ENCODE measurements around the gene H6PD. TPM values are rescaled to one million over a fixed set of nuclear protein-coding genes. Genes with fewer than 3 reads are reported as not detected.

Gene H6PD
- total and polyA plus RNA-seq, 8 donors = 3.2 to 54.3 (median 22.7) TPM

DNA sequence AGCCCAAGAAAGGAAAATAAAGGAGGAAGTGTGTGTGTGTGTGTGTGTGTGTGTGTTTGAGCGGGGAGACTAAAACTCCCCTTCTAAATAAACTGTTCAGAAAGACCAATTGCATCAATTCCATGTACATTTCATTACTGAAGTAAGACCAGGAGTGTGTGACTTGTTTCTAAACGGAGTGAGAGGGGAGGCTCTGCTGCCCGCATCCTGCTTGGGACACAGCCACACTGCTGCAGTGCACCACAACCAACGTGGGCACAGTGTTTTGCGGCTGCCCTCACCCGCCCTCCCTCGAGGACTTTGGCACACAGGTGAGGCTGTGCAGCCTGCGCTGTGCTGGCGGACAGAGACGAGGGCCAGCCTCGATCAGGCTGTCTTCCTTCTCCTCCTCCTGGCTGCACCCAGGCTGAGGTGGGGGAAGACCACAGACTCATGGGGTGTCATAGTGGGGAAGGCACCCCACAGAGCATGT, 31.0 kb upstream of the H6PD start:
- Histone ChIP-seq H3K4me1 (peaks cover 18 to 27% (median 24%) of the 10 kb centered on the region in 4 donors), H3K27ac (no peak overlapping the region), H3K36me3 (no peaks in the 10 kb centered on the region), H3K9me3 (no peaks in the 10 kb centered on the region), H3K4me3 (no peak overlapping the region), H3K27me3 (peaks cover 5 to 98% (median 55%) of the 10 kb centered on the region in 3 donors)
- TF ChIP-seq EP300 (IDR thresholded peaks at IDR 0.05) (no peak), POLR2AphosphoS5 (IDR thresholded peaks at IDR 0.05) (no peak), CTCF (IDR thresholded peaks at IDR 0.05) (no peak), POLR2A (IDR thresholded peaks at IDR 0.05) (no peak)
- no peak for DNase-seq
- intact Hi-C loops (cut with DNase I; ENCODE audit: low total_unique reads) = no loop called here
- WGBS, 5 donors = 12 to 34% (median 22%) methylated on average over 6 to 11 of the region's 11 CpGs

- no peak overlapping the region for H3K27ac ChIP-seq
- DNase-seq = no peak
- 80 to 88% (median 85%) methylated on average over 7 of the region's 7 CpGs for whole genome bisulfite sequencing, 5 donors
- intact Hi-C loops (cut with DNase I; ENCODE audit: low total_unique reads) = no loop called here
- TF ChIP-seq POLR2A (IDR thresholded peaks at IDR 0.05) (no peak), POLR2AphosphoS5 (IDR thresholded peaks at IDR 0.05) (no peak), CTCF (IDR thresholded peaks at IDR 0.05) (no peak), EP300 (IDR thresholded peaks at IDR 0.05) (no peak)
- H3K27me3 ChIP-seq = peaks cover 5 to 98% (median 48%) of the 10 kb centered on the region in 3 donors
- H3K4me3 ChIP-seq = no peak overlapping the region
- peaks cover 15 to 21% (median 21%) of the 10 kb centered on the region in 4 donors for H3K4me1 ChIP-seq
- no peaks in the 10 kb centered on the region for H3K36me3 ChIP-seq
- H3K9me3 ChIP-seq = no peaks in the 10 kb centered on the region
Observed at GRCh38 chr1:9204156-9204720, 30.3 kb upstream of the H6PD start.

GRCh38 chr1:9207086-9207485, 27.5 kb upstream of the H6PD start:
- peaks cover 7 to 9% (median 8%) of the 10 kb centered on the region in 4 donors for H3K4me1 ChIP-seq
- WGBS, 5 donors = 71 to 83% (median 79%) methylated on average over 5 of the region's 5 CpGs
- TF ChIP-seq POLR2AphosphoS5 (IDR thresholded peaks at IDR 0.05) (no peak), POLR2A (IDR thresholded peaks at IDR 0.05) (no peak), CTCF (IDR thresholded peaks at IDR 0.05) (no peak), EP300 (IDR thresholded peaks at IDR 0.05) (no peak)
- no peak for DNase-seq
- no peaks in the 10 kb centered on the region for H3K9me3 ChIP-seq
- intact Hi-C loops (cut with DNase I; ENCODE audit: low total_unique reads) = no loop called here
- H3K36me3 ChIP-seq = no peaks in the 10 kb centered on the region
- H3K27ac ChIP-seq = no peak overlapping the region
- H3K27me3 ChIP-seq = peaks cover 5 to 77% (median 21%) of the 10 kb centered on the region in 3 donors
- no peak overlapping the region for H3K4me3 ChIP-seq

DNA sequence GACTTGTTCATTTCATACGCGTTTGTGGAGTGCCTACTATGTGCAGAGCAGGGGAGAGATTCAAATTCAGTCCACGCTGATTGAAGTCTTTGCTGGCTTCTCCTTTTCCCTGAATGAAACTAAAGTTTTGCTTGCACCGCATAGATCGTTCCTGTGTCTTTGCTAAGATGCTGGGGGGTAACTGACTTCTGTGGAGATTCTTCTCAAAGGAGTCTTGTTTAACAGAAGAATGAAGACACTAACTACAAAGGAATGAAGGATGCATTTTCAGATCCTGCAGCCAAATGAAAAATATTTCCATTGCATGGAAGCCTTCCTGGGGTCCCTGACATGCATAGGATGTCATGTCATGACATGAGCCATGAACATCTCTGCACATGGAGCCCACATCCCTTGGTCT, 26.9 kb upstream of the H6PD start:
- Histone ChIP-seq H3K27me3 (peaks cover 5 to 70% (median 15%) of the 10 kb centered on the region in 3 donors), H3K27ac (no peak overlapping the region), H3K9me3 (no peaks in the 10 kb centered on the region), H3K4me3 (no peak overlapping the region), H3K4me1 (peaks cover under 1 to 3% (median 1%) of the 10 kb centered on the region in 4 donors), H3K36me3 (no peaks in the 10 kb centered on the region)
- intact Hi-C loops (cut with DNase I; ENCODE audit: low total_unique reads) = no loop called here
- DNase-seq = no peak
- WGBS, 5 donors = 93 to 97% (median 96%) methylated on average over 5 of the region's 5 CpGs
- no peak for TF ChIP-seq POLR2AphosphoS5 (IDR thresholded peaks at IDR 0.05)
- TF ChIP-seq POLR2A (IDR thresholded peaks at IDR 0.05) = no peak

- Histone ChIP-seq H3K4me3 (no peak overlapping the region), H3K27me3 (peaks cover 0 to 36% (median 0%) of the 10 kb centered on the region in 3 donors), H3K27ac (no peak overlapping the region), H3K4me1 (no peaks in the 10 kb centered on the region), H3K9me3 (no peaks in the 10 kb centered on the region), H3K36me3 (no peaks in the 10 kb centered on the region)
- TF ChIP-seq CTCF (IDR thresholded peaks at IDR 0.05) (no peak), POLR2AphosphoS5 (IDR thresholded peaks at IDR 0.05) (no peak), POLR2A (IDR thresholded peaks at IDR 0.05) (no peak), EP300 (IDR thresholded peaks at IDR 0.05) (no peak)
- 71 to 78% (median 74%) methylated on average over 13 of the region's 13 CpGs for WGBS, 5 donors
- intact Hi-C loops (cut with DNase I; ENCODE audit: low total_unique reads) = no loop called here
- DNase-seq = no peak
Observed at GRCh38 chr1:9211291-9211811, 23.2 kb upstream of the H6PD start.

All from stomach (tissue), 9 donors.